DOHH2 (cell line): ENCODE results near the gene B4GALT7.

Source experiments
- H3F3A ChIP-seq: fragments of 200-600 bp; sonication (generic), shearing (Covaris generic); 2 replicates; pipeline ENCODE4 v1.6.0; 2016; ENCODE audit warnings: antibody characterized with exemption, mild to moderate bottlenecking; ENCODE audit not compliant: control insufficient read depth, insufficient read depth
- H3K27ac ChIP-seq: fragments of 200-600 bp; sonication (generic); 2 replicates; pipeline ENCODE4 v1.5.1; 2014; ENCODE audit warnings: low read depth, mild to moderate bottlenecking, low read length, moderate library complexity
- H3K27me3 ChIP-seq: fragments of 200-600 bp; sonication (generic); 2 replicates; pipeline ENCODE4 v1.6.1; 2014; ENCODE audit warnings: mild to moderate bottlenecking, low read length, mixed read lengths; ENCODE audit not compliant: control insufficient read depth
- H3K36me3 ChIP-seq: fragments of 200-600 bp; sonication (generic); 2 replicates; pipeline ENCODE4 v1.6.1; 2014; ENCODE audit warnings: mild to moderate bottlenecking, low read length, moderate library complexity, mixed read lengths; ENCODE audit not compliant: control insufficient read depth
- H3K4me1 ChIP-seq: fragments of 200-600 bp; sonication (generic); 2 replicates; pipeline ENCODE4 v1.6.1; 2014; ENCODE audit warnings: mild to moderate bottlenecking, low read length, mixed read lengths; ENCODE audit not compliant: control insufficient read depth
- H3K4me2 ChIP-seq: fragments of 200-600 bp; sonication (generic); 2 replicates; pipeline ENCODE4 v1.6.0; 2014; ENCODE audit warnings: mild to moderate bottlenecking, low read length, moderate library complexity
- H3K4me3 ChIP-seq: fragments of 200-600 bp; sonication (generic); 2 replicates; pipeline ENCODE4 v1.5.1; 2014; ENCODE audit warnings: mild to moderate bottlenecking, low read length, mixed read lengths
- H3K79me2 ChIP-seq: fragments of 200-600 bp; sonication (generic); 2 replicates; pipeline ENCODE4 v1.6.1; 2014; ENCODE audit warnings: mild to moderate bottlenecking, low read length, mixed read lengths; ENCODE audit not compliant: control insufficient read depth
- H3K9me2 ChIP-seq: fragments of 200-600 bp; sonication (generic); replicated peaks from 2 replicates; pipeline ENCODE4 v1.6.1; 2014; ENCODE audit warnings: mild to moderate bottlenecking, low read length, mixed read lengths; ENCODE audit not compliant: control insufficient read depth
- H3K9me3 ChIP-seq: fragments of 200-600 bp; sonication (generic); 2 replicates; pipeline ENCODE4 v1.6.1; 2014; ENCODE audit warnings: antibody characterized with exemption, low read length, mixed read lengths; ENCODE audit not compliant: control insufficient read depth, insufficient read depth
- H4K20me1 ChIP-seq: fragments of 200-600 bp; sonication (generic); 2 replicates; pipeline ENCODE4 v1.6.0; 2014; ENCODE audit warnings: low read depth, mild to moderate bottlenecking, antibody characterized with exemption, low read length, moderate library complexity; ENCODE audit not compliant: control insufficient read depth, insufficient read depth
- EZH2phosphoT487 ChIP-seq: fragments of 200-600 bp; sonication (generic); IDR thresholded peaks from 2 replicates; pipeline ENCODE4 v1.6.1; 2017; ENCODE audit warnings: borderline replicate concordance, mild to moderate bottlenecking, antibody characterized with exemption, low read length, moderate library complexity, mixed read lengths
- TF ChIP-seq, protein P1 (sequence below): fragments of 200-600 bp; sonication (generic); IDR thresholded peaks from one replicate; pipeline ENCODE4 v1.5.1; 2014; ENCODE audit warnings: antibody characterized with exemption, mild to moderate bottlenecking, low read depth, low read length; ENCODE audit not compliant: poor library complexity, severe bottlenecking

B4GALT7 gene

DNA sequence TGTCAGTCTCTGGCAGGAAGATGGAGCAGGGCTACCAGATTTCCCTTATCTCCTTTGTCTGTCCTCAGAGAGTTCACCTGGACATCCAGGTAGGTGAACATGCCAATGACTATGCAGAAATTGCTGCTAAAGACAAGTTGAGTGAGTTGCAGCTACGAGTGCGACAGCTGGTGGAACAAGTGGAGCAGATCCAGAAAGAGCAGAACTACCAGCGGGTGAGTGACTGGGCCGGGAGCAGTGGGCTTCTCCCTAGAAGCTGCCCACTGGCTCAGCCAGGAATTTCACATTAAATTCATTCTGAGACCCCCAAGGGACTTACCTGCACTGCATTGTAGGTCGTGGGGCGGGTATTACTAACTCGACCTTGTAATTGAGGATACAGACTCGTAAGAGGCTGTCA is 5.9 kb upstream of the B4GALT7 start:
- H3F3A ChIP-seq, result peaks cover 15% of the 10 kb centered on the region
- H4K20me1 ChIP-seq, result 0 out of 2 replicates have a peak, but pooled peaks cover 2% of the 10 kb centered on the region
- no peaks in the 10 kb centered on the region for H3K9me3 ChIP-seq
- peak overlapping the region; percentile 61; the same call in 1 of the 2 replicates for H3K4me2 ChIP-seq
- no peak overlapping the region for H3K27ac ChIP-seq
- TF ChIP-seq EZH2phosphoT487, result no peak
- TF ChIP-seq, protein P1, sequence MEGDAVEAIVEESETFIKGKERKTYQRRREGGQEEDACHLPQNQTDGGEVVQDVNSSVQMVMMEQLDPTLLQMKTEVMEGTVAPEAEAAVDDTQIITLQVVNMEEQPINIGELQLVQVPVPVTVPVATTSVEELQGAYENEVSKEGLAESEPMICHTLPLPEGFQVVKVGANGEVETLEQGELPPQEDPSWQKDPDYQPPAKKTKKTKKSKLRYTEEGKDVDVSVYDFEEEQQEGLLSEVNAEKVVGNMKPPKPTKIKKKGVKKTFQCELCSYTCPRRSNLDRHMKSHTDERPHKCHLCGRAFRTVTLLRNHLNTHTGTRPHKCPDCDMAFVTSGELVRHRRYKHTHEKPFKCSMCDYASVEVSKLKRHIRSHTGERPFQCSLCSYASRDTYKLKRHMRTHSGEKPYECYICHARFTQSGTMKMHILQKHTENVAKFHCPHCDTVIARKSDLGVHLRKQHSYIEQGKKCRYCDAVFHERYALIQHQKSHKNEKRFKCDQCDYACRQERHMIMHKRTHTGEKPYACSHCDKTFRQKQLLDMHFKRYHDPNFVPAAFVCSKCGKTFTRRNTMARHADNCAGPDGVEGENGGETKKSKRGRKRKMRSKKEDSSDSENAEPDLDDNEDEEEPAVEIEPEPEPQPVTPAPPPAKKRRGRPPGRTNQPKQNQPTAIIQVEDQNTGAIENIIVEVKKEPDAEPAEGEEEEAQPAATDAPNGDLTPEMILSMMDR, result no peak
- H3K4me3 ChIP-seq, result no peak overlapping the region
- H3K9me2 ChIP-seq, result no peaks in the 10 kb centered on the region
- H3K4me1 ChIP-seq, result peaks cover 31% of the 10 kb centered on the region
- peaks cover 8% of the 10 kb centered on the region; the same call in 1 of the 2 replicates for H3K27me3 ChIP-seq
- peaks cover 24% of the 10 kb centered on the region for H3K79me2 ChIP-seq
- H3K36me3 ChIP-seq, result peaks cover 46% of the 10 kb centered on the region

DNA sequence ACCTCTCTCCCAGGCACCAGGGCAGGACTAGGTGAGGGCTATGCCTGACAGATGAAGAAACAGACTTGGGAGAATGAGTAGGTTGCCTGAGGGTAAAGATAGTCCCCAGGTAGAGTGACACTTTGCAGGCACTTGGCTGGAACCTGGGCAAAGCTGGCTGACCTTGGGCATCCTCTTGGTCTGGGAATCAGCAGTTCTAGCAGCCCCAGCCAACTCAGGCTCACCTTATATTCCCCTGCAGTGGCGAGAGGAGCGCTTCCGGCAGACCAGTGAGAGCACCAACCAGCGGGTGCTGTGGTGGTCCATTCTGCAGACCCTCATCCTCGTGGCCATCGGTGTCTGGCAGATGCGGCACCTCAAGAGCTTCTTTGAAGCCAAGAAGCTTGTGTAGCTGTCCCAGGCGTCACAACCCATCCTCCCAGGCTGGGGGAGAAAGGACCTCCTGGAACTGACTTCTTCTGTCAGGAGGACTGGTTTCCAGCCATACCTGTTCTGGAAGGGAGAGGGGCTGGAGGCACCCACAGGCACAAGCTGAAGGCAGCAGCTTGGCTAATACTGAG is 4.8 kb upstream of the B4GALT7 start:
- H3K9me2 ChIP-seq, result no peaks in the 10 kb centered on the region
- no peak overlapping the region for H3K4me2 ChIP-seq
- peaks cover 46% of the 10 kb centered on the region for H3K36me3 ChIP-seq
- H3K27me3 ChIP-seq, result peaks cover 6% of the 10 kb centered on the region; the same call in 1 of the 2 replicates
- 0 out of 2 replicates have a peak, but pooled peaks cover 2% of the 10 kb centered on the region for H4K20me1 ChIP-seq
- no peak overlapping the region for H3K27ac ChIP-seq
- H3K4me1 ChIP-seq, result peaks cover 33% of the 10 kb centered on the region
- TF ChIP-seq, protein P1, result no peak
- no peak for TF ChIP-seq EZH2phosphoT487
- H3K79me2 ChIP-seq, result peaks cover 25% of the 10 kb centered on the region
- H3F3A ChIP-seq, result peaks cover 15% of the 10 kb centered on the region
- H3K9me3 ChIP-seq, result no peaks in the 10 kb centered on the region
- H3K4me3 ChIP-seq, result no peak overlapping the region

DNA sequence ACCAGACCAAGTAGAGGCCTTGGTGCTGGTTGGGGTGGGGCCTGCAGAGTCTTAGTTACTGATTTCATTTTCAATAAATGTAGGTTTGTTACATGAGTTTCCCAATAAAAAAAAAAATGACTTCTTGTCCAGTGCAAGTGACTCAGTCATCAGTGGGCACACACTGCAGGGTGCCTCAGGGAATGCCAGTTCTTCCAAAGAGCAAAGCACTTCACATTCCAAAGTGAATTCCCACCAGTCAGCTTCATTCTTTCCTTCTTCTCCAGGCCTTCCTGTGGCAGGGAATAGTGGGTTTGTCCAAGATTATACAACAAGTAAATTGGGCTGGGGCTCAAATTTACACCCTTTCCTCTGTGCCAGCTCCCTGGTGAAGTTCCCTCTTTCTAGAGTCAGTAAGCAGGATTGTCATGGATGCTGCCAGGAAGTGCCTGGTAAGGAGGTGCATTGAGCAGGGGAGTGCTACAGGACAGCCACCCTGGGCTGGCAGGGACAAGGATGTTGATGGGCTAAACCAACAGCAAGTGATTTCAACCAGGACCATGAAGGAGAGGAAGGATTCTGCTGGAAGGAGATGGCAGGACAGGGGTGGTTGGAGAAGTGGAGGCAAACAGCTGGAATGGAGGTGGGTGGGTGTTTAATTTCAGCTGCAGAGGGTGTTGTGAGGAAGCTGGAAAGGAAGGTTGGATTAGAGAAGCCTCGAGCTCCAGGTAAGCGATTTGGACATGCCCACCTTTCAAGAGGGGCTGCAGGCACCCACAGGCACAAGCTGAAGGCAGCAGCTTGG is 3.7 kb upstream of the B4GALT7 start:
- Histone ChIP-seq H3K27me3 (0 out of 2 replicates have a peak, but pooled peaks cover under 1% of the 10 kb centered on the region), H3K4me1 (peaks cover 39% of the 10 kb centered on the region), H3K27ac (no peak overlapping the region), H3K36me3 (peaks cover 53% of the 10 kb centered on the region), H3K9me3 (no peaks in the 10 kb centered on the region), H3K9me2 (no peaks in the 10 kb centered on the region), H4K20me1 (peaks cover 5% of the 10 kb centered on the region; the same call in 1 of the 2 replicates), H3F3A (peaks cover 22% of the 10 kb centered on the region), H3K4me2 (no peak overlapping the region), H3K4me3 (no peak overlapping the region), H3K79me2 (peaks cover 35% of the 10 kb centered on the region)
- TF ChIP-seq EZH2phosphoT487, result no peak
- TF ChIP-seq, protein P1, result no peak
